Ishikawa (cell line): Measurements from ENCODE around the gene FRAS1.

Source experiments
- CEBPB ChIP-seq: IDR thresholded peaks from 2 replicates; pipeline ENCODE4 v1.6.1; 2012
- CREB1 ChIP-seq: IDR thresholded peaks from 2 replicates; pipeline ENCODE4 v1.6.1; 2012; ENCODE audit warnings: low read depth
- EGR1 ChIP-seq: IDR thresholded peaks from 2 replicates; pipeline ENCODE4 v1.6.1; 2012
- EP300 ChIP-seq: IDR thresholded peaks from 2 replicates; pipeline ENCODE4 v1.6.1; 2012; ENCODE audit warnings: borderline replicate concordance
- FOXM1 ChIP-seq: IDR thresholded peaks from 2 replicates; pipeline ENCODE4 v1.6.1; 2012; ENCODE audit warnings: low read depth, borderline replicate concordance
- MAX ChIP-seq: IDR thresholded peaks from 2 replicates; pipeline ENCODE4 v1.6.1; 2012
- NFIC ChIP-seq: IDR thresholded peaks from 2 replicates; pipeline ENCODE4 v1.6.1; 2012
- RAD21 ChIP-seq: IDR thresholded peaks from 2 replicates; pipeline ENCODE4 v1.6.1; 2012; ENCODE audit warnings: low read depth
- TAF1 ChIP-seq: IDR thresholded peaks from 2 replicates; pipeline ENCODE4 v1.6.1; 2012; ENCODE audit warnings: low read depth, mild to moderate bottlenecking
- TCF12 ChIP-seq: IDR thresholded peaks from 2 replicates; pipeline ENCODE4 v1.6.1; 2012; ENCODE audit warnings: low read depth
- TEAD4 ChIP-seq: IDR thresholded peaks from 2 replicates; pipeline ENCODE4 v1.6.1; 2012
- USF1 ChIP-seq: IDR thresholded peaks from 2 replicates; pipeline ENCODE4 v1.6.1; 2012
- YY1 ChIP-seq: IDR thresholded peaks from 2 replicates; pipeline ENCODE4 v1.6.1; 2012; ENCODE audit warnings: low read depth
- ZBTB7A ChIP-seq: IDR thresholded peaks from 2 replicates; pipeline ENCODE4 v1.6.1; 2012; ENCODE audit warnings: low read depth
- TF ChIP-seq, protein P1 (sequence below): IDR thresholded peaks from 2 replicates; pipeline ENCODE4 v1.6.1; 2012; ENCODE audit warnings: low read depth, mild to moderate bottlenecking

FRAS1 gene

GRCh38 chr4:78468272-78468671 lies 411.1 kb downstream of the FRAS1 start:
- no peak for TF ChIP-seq ZBTB7A
- TF ChIP-seq CEBPB = no peak
- no peak for TF ChIP-seq EP300
- TF ChIP-seq MAX = no peak
- TF ChIP-seq YY1 = no peak
- TF ChIP-seq TAF1 = no peak
- no peak for TF ChIP-seq TCF12
- no peak for TF ChIP-seq RAD21
- no peak for TF ChIP-seq CREB1
- no peak for TF ChIP-seq FOXM1

DNA sequence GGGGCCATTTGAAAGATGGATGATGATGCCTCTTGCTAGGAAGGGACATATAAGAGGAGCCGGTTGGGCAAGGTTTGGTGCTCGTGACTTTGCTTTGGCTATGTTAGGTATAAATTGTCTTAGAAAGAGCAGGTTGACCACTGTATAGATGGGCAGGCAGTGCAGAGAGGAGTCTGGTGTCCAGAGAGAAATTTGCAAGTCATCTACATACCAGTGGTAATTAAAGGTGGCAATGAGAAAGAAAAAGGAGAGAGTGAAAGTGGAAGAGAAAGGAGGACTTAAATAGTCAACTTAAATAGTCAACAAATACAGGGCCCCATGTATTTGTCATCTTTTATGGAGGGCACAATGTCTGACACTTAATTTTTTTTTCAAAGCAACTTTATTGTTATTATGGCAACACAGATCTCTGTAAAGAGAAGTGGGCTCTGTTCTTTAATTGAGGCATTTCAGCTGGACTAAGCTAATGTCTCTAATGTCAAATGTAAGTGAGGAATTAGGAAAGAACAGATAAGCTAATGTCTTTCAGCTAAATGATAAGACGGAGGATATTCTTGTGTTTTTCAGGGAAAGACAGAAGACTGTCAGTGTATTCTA lies 419.1 kb downstream of the FRAS1 start:
- no peak for TF ChIP-seq YY1
- no peak for TF ChIP-seq NFIC
- no peak for TF ChIP-seq ZBTB7A
- no peak for TF ChIP-seq EGR1
- no peak for TF ChIP-seq TAF1
- no peak for TF ChIP-seq USF1
- TF ChIP-seq, protein P1, sequence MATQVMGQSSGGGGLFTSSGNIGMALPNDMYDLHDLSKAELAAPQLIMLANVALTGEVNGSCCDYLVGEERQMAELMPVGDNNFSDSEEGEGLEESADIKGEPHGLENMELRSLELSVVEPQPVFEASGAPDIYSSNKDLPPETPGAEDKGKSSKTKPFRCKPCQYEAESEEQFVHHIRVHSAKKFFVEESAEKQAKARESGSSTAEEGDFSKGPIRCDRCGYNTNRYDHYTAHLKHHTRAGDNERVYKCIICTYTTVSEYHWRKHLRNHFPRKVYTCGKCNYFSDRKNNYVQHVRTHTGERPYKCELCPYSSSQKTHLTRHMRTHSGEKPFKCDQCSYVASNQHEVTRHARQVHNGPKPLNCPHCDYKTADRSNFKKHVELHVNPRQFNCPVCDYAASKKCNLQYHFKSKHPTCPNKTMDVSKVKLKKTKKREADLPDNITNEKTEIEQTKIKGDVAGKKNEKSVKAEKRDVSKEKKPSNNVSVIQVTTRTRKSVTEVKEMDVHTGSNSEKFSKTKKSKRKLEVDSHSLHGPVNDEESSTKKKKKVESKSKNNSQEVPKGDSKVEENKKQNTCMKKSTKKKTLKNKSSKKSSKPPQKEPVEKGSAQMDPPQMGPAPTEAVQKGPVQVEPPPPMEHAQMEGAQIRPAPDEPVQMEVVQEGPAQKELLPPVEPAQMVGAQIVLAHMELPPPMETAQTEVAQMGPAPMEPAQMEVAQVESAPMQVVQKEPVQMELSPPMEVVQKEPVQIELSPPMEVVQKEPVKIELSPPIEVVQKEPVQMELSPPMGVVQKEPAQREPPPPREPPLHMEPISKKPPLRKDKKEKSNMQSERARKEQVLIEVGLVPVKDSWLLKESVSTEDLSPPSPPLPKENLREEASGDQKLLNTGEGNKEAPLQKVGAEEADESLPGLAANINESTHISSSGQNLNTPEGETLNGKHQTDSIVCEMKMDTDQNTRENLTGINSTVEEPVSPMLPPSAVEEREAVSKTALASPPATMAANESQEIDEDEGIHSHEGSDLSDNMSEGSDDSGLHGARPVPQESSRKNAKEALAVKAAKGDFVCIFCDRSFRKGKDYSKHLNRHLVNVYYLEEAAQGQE = no peak
- no peak for TF ChIP-seq RAD21
- TF ChIP-seq FOXM1 = no peak
- TF ChIP-seq MAX = no peak
- TF ChIP-seq TEAD4 = no peak
- no peak for TF ChIP-seq TCF12
- TF ChIP-seq EP300 = no peak
- TF ChIP-seq CREB1 = no peak

DNA sequence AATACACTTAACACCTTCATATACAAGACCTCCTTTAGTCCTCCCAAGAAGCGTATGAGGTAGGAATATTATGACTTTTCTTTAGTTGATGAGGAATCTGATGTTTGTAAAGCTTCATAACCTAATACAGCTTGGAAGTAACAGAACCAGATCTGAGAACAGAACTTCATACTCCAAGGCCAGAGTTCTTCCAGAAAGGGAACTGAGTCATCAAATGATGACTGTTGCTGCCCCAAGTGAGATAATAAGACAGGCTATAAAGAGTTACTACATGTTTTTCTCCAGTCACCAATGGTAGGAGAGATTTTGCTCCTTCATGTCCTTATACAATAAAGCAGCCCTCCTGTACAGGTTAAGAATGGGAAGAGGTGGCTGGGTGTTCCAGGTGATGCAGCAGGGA lies 420.2 kb downstream of the FRAS1 start:
- TF ChIP-seq TCF12 = no peak
- TF ChIP-seq EP300 = no peak
- TF ChIP-seq, protein P1 = no peak
- no peak for TF ChIP-seq TAF1
- no peak for TF ChIP-seq CREB1
- TF ChIP-seq FOXM1 = no peak
- TF ChIP-seq RAD21 = no peak
- no peak for TF ChIP-seq USF1
- TF ChIP-seq YY1 = no peak
- TF ChIP-seq MAX = no peak
- no peak for TF ChIP-seq ZBTB7A
- no peak for TF ChIP-seq CEBPB
- TF ChIP-seq NFIC = no peak
- no peak for TF ChIP-seq TEAD4
- TF ChIP-seq EGR1 = no peak

GRCh38 chr4:78478523-78478922 lies 421.4 kb downstream of the FRAS1 start:
- TF ChIP-seq RAD21 (no peak), CEBPB (no peak), FOXM1 (no peak), TCF12 (no peak), NFIC (no peak), CREB1 (no peak), ZBTB7A (no peak), TAF1 (no peak), TEAD4 (no peak), EGR1 (no peak), USF1 (no peak), YY1 (no peak), MAX (no peak), EP300 (no peak)
- TF ChIP-seq, protein P1 = no peak
